Peyer's patch (tissue), 4 donors: ENCODE measurements around the gene COL20A1.

Source experiments
- POLR2A ChIP-seq, 2 donors: fragments of 450-650 bp; IDR thresholded peaks; one replicate each; pipeline ENCODE4 v1.5.1; 2017; ENCODE audit warnings: antibody characterized with exemption in 2 of 2, mild to moderate bottlenecking in 2 of 2, moderate library complexity in 2 of 2
- TF ChIP-seq, protein P1 (sequence below), 6 experiments: fragments of 450-650 bp in 4 of 6; fragments of 200-600 bp in 2 of 6; sonication (generic) in 1 of 6; IDR thresholded peaks; one replicate each; pipeline ENCODE4 v1.5.1; 2017 to 2019; ENCODE audit warnings: antibody characterized with exemption in 6 of 6, mild to moderate bottlenecking in 3 of 6, moderate library complexity in 1 of 6

DNA sequence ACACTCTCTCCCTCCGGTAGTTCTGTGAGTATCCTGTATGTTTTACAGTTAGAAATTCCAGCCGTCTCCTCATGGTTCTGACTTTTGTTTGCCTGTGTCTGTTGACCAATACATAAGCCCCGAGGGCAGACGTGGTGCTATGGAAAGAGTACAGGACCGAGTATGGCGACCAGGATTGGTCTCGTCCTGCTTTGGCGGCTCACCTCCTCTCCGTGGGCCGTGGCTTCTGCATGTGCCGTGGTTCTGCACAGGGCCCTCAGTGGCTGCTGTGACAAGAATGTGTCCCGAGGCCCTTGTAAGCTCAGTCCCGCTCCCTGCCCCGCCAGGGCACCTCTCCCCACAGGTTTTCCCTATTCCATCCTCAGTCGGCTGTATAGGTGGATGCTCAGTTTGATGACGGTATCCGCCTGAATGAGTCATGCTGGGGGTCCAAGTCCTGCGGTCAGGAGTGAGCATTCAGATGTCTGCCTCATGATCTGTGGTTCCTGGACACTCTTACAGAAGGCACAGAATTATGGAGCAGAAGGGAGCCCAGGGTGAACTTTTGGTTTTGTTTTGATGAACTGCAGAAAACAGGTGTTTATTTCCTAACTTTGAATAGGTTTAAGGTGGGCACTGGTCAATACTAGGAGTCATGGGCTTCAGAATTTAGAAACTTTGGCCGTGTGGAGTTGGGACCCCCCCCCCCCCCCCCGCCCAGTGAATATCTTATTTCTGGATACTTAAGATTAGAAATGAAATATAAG lies 19.2 kb upstream of the COL20A1 start:
- no peak for TF ChIP-seq POLR2A (IDR thresholded peaks at IDR 0.05)
- TF ChIP-seq, protein P1, sequence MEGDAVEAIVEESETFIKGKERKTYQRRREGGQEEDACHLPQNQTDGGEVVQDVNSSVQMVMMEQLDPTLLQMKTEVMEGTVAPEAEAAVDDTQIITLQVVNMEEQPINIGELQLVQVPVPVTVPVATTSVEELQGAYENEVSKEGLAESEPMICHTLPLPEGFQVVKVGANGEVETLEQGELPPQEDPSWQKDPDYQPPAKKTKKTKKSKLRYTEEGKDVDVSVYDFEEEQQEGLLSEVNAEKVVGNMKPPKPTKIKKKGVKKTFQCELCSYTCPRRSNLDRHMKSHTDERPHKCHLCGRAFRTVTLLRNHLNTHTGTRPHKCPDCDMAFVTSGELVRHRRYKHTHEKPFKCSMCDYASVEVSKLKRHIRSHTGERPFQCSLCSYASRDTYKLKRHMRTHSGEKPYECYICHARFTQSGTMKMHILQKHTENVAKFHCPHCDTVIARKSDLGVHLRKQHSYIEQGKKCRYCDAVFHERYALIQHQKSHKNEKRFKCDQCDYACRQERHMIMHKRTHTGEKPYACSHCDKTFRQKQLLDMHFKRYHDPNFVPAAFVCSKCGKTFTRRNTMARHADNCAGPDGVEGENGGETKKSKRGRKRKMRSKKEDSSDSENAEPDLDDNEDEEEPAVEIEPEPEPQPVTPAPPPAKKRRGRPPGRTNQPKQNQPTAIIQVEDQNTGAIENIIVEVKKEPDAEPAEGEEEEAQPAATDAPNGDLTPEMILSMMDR (IDR thresholded peaks at IDR 0.05): no peak
